ENCODE results near the gene FBLN7.
"Not testable (repeated sequence)": the region's sequence is repeated elsewhere in the genome, so short reads cannot be mapped to it uniquely, and the experiment has no call there.

FBLN7 gene

GRCh38 chr2:112134120-112134519 lies 4.1 kb upstream of the FBLN7 start:
- TF ChIP-seq ZFX (IDR thresholded peaks at IDR 0.05; ENCODE audit: borderline replicate concordance) (no peak), CTCF (IDR thresholded peaks at IDR 0.05) (no peak)
- H3K27ac ChIP-seq: no peak overlapping the region

DNA sequence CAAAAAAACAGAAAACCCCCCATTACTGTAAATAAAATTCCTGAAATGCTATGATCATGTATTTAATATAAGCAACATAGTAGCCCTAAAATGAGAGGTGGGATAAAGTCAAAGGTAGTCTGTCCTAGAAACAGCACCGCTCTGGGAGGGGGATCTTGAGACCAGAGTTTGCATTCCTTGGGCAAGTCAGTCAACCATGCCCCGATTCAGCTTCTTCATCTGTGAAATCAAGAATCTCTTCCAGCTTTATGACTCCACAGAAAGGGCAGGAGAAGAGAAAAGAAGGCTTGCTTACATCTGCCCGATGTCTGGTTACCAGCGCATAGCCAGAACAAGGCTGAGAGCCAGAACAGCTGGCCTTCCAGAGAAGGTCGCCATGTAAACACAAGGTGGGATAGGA lies 2.1 kb upstream of the FBLN7 start:
- no peak overlapping the region for H3K27ac ChIP-seq
- TF ChIP-seq CTCF (IDR thresholded peaks at IDR 0.05) (no peak), ZFX (IDR thresholded peaks at IDR 0.05; ENCODE audit: borderline replicate concordance) (no peak)

GRCh38 chr2:112137516-112138158 lies 548 bp upstream of the FBLN7 start:
- TF ChIP-seq CTCF (IDR thresholded peaks at IDR 0.05) (no peak), ZFX (IDR thresholded peaks at IDR 0.05; ENCODE audit: borderline replicate concordance) (no peak)
- no peak overlapping the region for H3K27ac ChIP-seq

- not testable (repeated sequence) for H3K27ac ChIP-seq
These were observed 939 bp downstream of the FBLN7 start for GRCh38 chr2:112139033-112139614.

- not testable (repeated sequence) for H3K27ac ChIP-seq
These were observed 1.5 kb downstream of the FBLN7 start for GRCh38 chr2:112139661-112140204.

DNA sequence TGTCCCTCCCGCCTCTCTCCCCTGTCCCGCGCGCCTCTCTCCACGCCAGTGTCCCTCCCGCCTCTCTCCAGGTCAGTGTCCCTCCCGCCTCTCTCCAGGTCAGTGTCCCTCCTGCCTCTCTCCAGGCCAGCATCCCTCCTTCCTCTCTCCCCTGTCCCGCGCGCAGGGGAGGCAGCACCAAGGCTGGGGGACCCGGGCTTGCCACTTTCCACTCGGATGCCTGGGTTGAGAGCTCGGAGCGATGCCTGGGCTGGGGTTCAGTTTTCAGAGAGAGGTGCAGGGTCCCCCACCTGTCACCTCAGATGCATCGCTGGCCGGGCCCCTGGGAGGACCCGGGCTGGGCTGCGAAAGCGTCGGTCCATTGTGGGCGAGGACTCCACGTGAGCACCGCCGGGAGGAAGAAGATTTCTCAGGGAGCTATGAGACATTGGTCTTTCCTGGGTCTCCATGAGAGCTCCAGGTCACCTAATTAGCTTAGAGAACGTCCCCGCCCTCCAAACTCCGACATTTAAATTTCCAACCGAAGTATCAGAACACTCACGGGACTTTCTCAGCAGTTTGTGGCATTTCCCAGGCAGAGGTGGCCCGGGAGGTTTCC lies 2.1 kb downstream of the FBLN7 start:
- H3K27ac ChIP-seq: no peak overlapping the region
- TF ChIP-seq ZFX (IDR thresholded peaks at IDR 0.05; ENCODE audit: borderline replicate concordance) (no peak), CTCF (IDR thresholded peaks at IDR 0.05) (no peak)

- TF ChIP-seq ZFX (IDR thresholded peaks at IDR 0.05; ENCODE audit: borderline replicate concordance) (no peak), CTCF (IDR thresholded peaks at IDR 0.05) (no peak)
- no peak overlapping the region for H3K27ac ChIP-seq
These were observed 2.9 kb downstream of the FBLN7 start for GRCh38 chr2:112140899-112141625.

GRCh38 chr2:112141626-112142007 lies 3.4 kb downstream of the FBLN7 start:
- H3K27ac ChIP-seq: no peak overlapping the region
- TF ChIP-seq CTCF (IDR thresholded peaks at IDR 0.05) (no peak), ZFX (IDR thresholded peaks at IDR 0.05; ENCODE audit: borderline replicate concordance) (no peak)

Measured in 22Rv1 (cell line).